Cardiac fibroblast (primary cell): ENCODE results near the gene PARP9.
A peak's percentile ranks its signal among the peaks of the same experiment; 100 is the strongest.
"Not testable (repeated sequence)": the region's sequence is repeated elsewhere in the genome, so short reads cannot be mapped to it uniquely, and the experiment has no call there.

Experiments
- DNase-seq, 2 donors: peaks; one replicate each; pipeline versions ENCODE4 v3.0.0 to v3.0.0-alpha.2; 2010; ENCODE audit warnings: low read depth in 2 of 2
- H3K4me3 ChIP-seq, 2 donors: replicated peaks in 1 of 2; 1 replicate in 1 of 2; 2 replicates in 1 of 2; pipeline ENCODE4 v1.5.1; 2011; ENCODE audit warnings: low read depth in 2 of 2, low read length in 2 of 2, mild to moderate bottlenecking in 2 of 2, moderate library complexity in 1 of 2
- CTCF ChIP-seq: IDR thresholded peaks from one replicate; pipeline ENCODE4 v1.5.1; 2011; ENCODE audit warnings: low read depth, mild to moderate bottlenecking, low read length, inconsistent platforms

Gene PARP9

GRCh38 chr3:122506450-122506849, 57.6 kb downstream of the PARP9 start:
- no peak overlapping the region for H3K4me3 ChIP-seq
- TF ChIP-seq CTCF, result no peak
- DNase-seq, result no peak

GRCh38 chr3:122505676-122506075, 58.4 kb downstream of the PARP9 start:
- H3K4me3 ChIP-seq, result no peak overlapping the region
- no peak for DNase-seq
- no peak for TF ChIP-seq CTCF

- no peak for DNase-seq
- no peak overlapping the region for H3K4me3 ChIP-seq
- TF ChIP-seq CTCF, result no peak
These were observed 61.2 kb downstream of the PARP9 start for GRCh38 chr3:122502941-122503340.

- no peak for DNase-seq
These were observed 62.0 kb downstream of the PARP9 start for GRCh38 chr3:122502139-122502538.

GRCh38 chr3:122500964-122501363, 63.1 kb downstream of the PARP9 start:
- not testable (repeated sequence) for H3K4me3 ChIP-seq, DNase-seq

More at GRCh38 chr3:122502139-122502538, 62.0 kb downstream of the PARP9 start:
- no peak overlapping the region for H3K4me3 ChIP-seq
- TF ChIP-seq CTCF, result no peak

- H3K4me3 ChIP-seq, result no peak overlapping the region
- no peak for DNase-seq
- TF ChIP-seq CTCF, result no peak
These were observed 65.9 kb downstream of the PARP9 start for GRCh38 chr3:122498152-122498551.

- peak; percentile 79 to 89 for DNase-seq
- no peak for TF ChIP-seq CTCF
- H3K4me3 ChIP-seq, result no peak overlapping the region
These were observed 66.7 kb downstream of the PARP9 start for GRCh38 chr3:122497425-122497824.
